Skeletal muscle satellite cell (primary cell): ENCODE data around the gene MYZAP.
A peak's percentile ranks its signal among the peaks of the same experiment; 100 is the strongest.

Experiments
- H3K27me3 ChIP-seq: 2 replicates; pipeline ENCODE4 v1.7.0; 2013; ENCODE audit warnings: low read length; ENCODE audit not compliant: control insufficient read depth, insufficient read depth
- H3K36me3 ChIP-seq: 2 replicates; pipeline ENCODE4 v1.7.0; 2013; ENCODE audit warnings: mild to moderate bottlenecking, control low read depth, low read length; ENCODE audit not compliant: insufficient read depth
- H3K4me1 ChIP-seq: 2 replicates; pipeline ENCODE4 v1.7.0; 2013; ENCODE audit warnings: low read length; ENCODE audit not compliant: control insufficient read depth, insufficient read depth
- H3K4me2 ChIP-seq: 2 replicates; pipeline ENCODE4 v1.7.0; 2013; ENCODE audit warnings: mild to moderate bottlenecking, low read length
- H3K4me3 ChIP-seq: 2 replicates; pipeline ENCODE4 v1.7.0; 2013; ENCODE audit warnings: low read length
- H3K9ac ChIP-seq: 2 replicates; pipeline ENCODE4 v1.7.0; 2013; ENCODE audit warnings: mild to moderate bottlenecking, low read depth, low read length, moderate library complexity
- H3K9me3 ChIP-seq: replicated peaks from 2 replicates; pipeline ENCODE4 v1.7.0; 2013; ENCODE audit warnings: mild to moderate bottlenecking, control low read depth, low read length

Gene MYZAP

DNA sequence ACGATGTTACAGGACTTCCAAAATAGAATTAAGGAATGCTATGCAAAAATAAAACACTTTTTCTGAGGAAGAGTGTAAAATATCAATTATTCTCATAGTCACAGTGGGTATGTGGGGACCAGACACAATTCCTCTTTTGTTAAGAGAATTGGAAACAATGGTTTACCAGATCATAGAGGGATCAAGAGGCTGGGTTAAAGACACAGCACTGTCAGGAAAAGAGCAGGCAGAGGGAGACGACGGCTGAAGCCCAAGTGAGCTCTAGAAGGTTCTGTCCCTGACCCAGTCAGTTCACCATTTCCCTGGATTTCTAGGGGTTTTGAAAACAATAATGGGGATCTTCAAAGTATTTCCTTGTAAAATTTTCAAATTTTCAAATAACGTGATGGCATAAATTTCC, 60.8 kb downstream of the MYZAP start:
- Histone ChIP-seq H3K27me3 (no peaks in the 10 kb centered on the region), H3K9me3 (no peaks in the 10 kb centered on the region), H3K4me1 (peaks cover 5% of the 10 kb centered on the region), H3K4me3 (no peak overlapping the region), H3K36me3 (no peaks in the 10 kb centered on the region), H3K4me2 (no peak overlapping the region), H3K9ac (no peak overlapping the region)

GRCh38 chr15:57654153-57654852, 62.6 kb downstream of the MYZAP start:
- H3K27me3 ChIP-seq = no peaks in the 10 kb centered on the region
- no peak overlapping the region for H3K9ac ChIP-seq
- no peaks in the 10 kb centered on the region for H3K36me3 ChIP-seq
- H3K9me3 ChIP-seq = no peaks in the 10 kb centered on the region
- H3K4me1 ChIP-seq = peaks cover 5% of the 10 kb centered on the region
- H3K4me2 ChIP-seq = peak overlapping the region; percentile 2
- no peak overlapping the region for H3K4me3 ChIP-seq

DNA sequence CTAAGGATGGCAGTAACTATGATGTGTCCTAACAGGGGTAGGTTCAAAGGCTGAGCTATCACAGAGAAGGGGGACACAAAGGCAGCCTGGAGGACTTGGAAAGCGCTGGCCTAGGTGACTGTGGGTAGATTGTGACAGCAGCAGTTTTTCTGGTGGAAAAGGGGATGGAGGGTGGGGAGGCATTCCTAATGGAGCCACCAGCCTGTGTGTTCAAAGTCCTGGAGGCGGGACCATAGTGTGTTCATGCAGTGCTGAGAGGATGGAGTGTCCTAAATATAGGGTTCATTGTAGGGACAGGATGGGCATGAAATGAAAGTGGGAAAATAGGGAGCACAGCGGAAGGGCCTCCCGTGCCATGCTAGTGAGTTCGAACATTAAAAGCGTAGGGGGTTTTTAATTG, 63.3 kb downstream of the MYZAP start:
- Histone ChIP-seq H3K4me3 (no peak overlapping the region), H3K4me1 (peaks cover 5% of the 10 kb centered on the region), H3K36me3 (no peaks in the 10 kb centered on the region), H3K9ac (no peak overlapping the region), H3K9me3 (no peaks in the 10 kb centered on the region), H3K27me3 (no peaks in the 10 kb centered on the region), H3K4me2 (no peak overlapping the region)

GRCh38 chr15:57655809-57656208, 64.1 kb downstream of the MYZAP start:
- no peak overlapping the region for H3K9ac ChIP-seq
- H3K4me2 ChIP-seq = no peak overlapping the region
- no peaks in the 10 kb centered on the region for H3K36me3 ChIP-seq
- H3K9me3 ChIP-seq = no peaks in the 10 kb centered on the region
- H3K27me3 ChIP-seq = no peaks in the 10 kb centered on the region
- no peak overlapping the region for H3K4me3 ChIP-seq
- H3K4me1 ChIP-seq = peaks cover 5% of the 10 kb centered on the region

- no peak overlapping the region for H3K9ac ChIP-seq
- no peaks in the 10 kb centered on the region for H3K36me3 ChIP-seq
- H3K4me1 ChIP-seq = peaks cover 5% of the 10 kb centered on the region
- no peaks in the 10 kb centered on the region for H3K9me3 ChIP-seq
- no peak overlapping the region for H3K4me2 ChIP-seq
- H3K27me3 ChIP-seq = peaks cover under 1% of the 10 kb centered on the region
- H3K4me3 ChIP-seq = no peak overlapping the region
Measured at GRCh38 chr15:57656434-57656833, 64.7 kb downstream of the MYZAP start.

DNA sequence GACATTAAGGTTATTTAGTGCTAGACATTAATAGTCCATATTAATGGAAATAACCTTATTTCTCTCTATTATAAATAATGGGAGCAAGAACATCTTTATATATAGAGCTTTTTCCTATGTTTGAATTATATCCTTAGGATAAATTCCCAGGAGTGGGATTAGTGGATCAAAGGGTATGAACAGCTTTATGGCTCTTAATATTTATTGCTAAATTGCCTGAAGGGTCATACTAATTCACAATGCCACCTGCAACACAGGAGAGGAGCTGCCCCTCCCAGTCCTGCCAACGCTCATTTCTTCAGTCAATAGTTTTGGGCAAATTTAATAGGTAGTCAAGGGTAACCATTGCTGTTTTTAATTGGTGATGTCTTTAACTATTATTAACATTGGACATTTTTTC, 65.9 kb downstream of the MYZAP start:
- Histone ChIP-seq H3K36me3 (no peaks in the 10 kb centered on the region), H3K4me2 (no peak overlapping the region), H3K4me3 (no peak overlapping the region), H3K9me3 (no peaks in the 10 kb centered on the region), H3K27me3 (peaks cover 7% of the 10 kb centered on the region), H3K4me1 (peaks cover 5% of the 10 kb centered on the region), H3K9ac (no peak overlapping the region)

DNA sequence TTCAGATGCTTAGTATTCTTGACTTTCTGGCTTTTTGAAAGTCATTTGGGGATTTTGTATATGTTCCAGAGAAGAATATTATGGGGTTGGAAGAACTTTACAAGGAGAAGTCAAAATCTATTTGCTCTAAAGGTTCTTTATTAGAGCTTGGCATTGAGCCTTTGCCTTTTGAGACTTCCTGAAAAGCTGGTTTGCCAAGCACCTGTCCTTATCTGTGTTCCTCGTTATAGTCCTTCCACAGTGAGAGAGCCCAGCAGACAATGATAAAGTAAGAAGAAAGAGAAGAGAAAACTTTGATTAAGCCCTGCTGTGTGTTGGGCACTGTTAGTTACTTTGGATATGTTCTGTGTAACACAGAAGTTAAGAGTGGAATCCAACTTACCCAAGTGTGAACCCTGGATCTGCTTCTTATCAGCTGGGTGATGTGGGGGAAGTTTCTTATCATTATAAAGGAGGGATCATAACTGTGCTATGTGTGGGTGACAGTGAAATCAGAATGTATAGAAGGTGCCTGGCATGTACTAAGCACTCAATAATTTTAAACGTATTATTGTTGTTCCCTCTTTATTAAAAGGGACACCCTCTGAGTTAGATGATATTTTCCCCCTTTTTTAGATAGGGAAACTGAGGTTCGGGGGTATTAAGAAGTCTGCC, 70.5 kb downstream of the MYZAP start:
- H3K36me3 ChIP-seq = no peaks in the 10 kb centered on the region
- H3K27me3 ChIP-seq = peaks cover 7% of the 10 kb centered on the region
- no peak overlapping the region for H3K9ac ChIP-seq
- no peaks in the 10 kb centered on the region for H3K9me3 ChIP-seq
- no peak overlapping the region for H3K4me2 ChIP-seq
- H3K4me1 ChIP-seq = peaks cover 4% of the 10 kb centered on the region
- H3K4me3 ChIP-seq = no peak overlapping the region

DNA sequence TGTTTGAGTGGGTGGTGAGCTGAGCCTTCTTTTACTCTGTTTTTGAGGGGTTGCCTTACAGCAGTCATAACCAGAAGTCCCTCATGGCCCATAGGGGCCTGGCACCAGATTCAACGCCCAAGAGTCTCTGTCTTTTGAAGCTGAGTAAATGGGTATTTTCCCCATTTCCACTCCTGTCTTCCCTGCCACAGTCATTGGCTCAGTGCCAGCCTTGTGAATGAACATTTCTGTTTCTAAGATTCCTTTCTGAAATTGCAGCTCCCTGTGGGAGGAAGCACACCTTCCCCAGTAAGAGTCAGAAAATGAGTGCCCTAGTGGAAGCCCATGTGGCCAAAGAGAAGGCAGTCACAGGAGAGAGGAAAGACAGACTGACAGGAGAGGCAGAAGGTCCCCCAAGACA, 71.1 kb downstream of the MYZAP start:
- no peak overlapping the region for H3K4me3 ChIP-seq
- H3K9me3 ChIP-seq = no peaks in the 10 kb centered on the region
- peaks cover 10% of the 10 kb centered on the region for H3K4me1 ChIP-seq
- peaks cover 7% of the 10 kb centered on the region for H3K27me3 ChIP-seq
- H3K36me3 ChIP-seq = no peaks in the 10 kb centered on the region
- no peak overlapping the region for H3K9ac ChIP-seq
- no peak overlapping the region for H3K4me2 ChIP-seq

- Histone ChIP-seq H3K9ac (no peak overlapping the region), H3K4me1 (peaks cover 12% of the 10 kb centered on the region), H3K4me3 (no peak overlapping the region), H3K4me2 (no peak overlapping the region), H3K36me3 (no peaks in the 10 kb centered on the region), H3K27me3 (peaks cover 7% of the 10 kb centered on the region), H3K9me3 (no peaks in the 10 kb centered on the region)
Measured at GRCh38 chr15:57663262-57663661, 71.6 kb downstream of the MYZAP start.

DNA sequence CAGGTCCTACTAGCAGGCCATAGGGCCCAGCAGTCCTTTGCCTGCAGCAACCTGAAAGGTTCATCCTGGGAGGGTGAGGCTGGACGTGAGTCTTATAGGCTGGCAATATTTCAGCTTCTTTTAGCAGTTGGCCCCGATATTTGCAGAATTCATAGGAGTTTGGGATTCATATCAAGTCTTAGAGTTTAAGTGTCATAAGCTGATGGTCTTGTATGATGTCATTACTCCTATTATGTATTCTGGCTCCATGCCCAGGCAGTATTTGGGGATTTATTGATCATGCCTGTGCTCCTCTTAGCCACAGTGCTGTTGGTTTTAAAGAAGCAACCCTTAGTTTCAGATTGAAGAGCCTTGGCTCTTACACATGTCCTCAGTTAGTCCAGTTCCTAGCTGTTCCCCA, 73.5 kb downstream of the MYZAP start:
- Histone ChIP-seq H3K4me3 (no peak overlapping the region), H3K27me3 (peaks cover 7% of the 10 kb centered on the region), H3K36me3 (no peaks in the 10 kb centered on the region), H3K9me3 (no peaks in the 10 kb centered on the region), H3K4me2 (no peak overlapping the region), H3K4me1 (peaks cover 12% of the 10 kb centered on the region), H3K9ac (no peak overlapping the region)

GRCh38 chr15:57665939-57666338, 74.2 kb downstream of the MYZAP start:
- H3K9ac ChIP-seq = no peak overlapping the region
- H3K4me3 ChIP-seq = no peak overlapping the region
- no peaks in the 10 kb centered on the region for H3K9me3 ChIP-seq
- peaks cover 7% of the 10 kb centered on the region for H3K27me3 ChIP-seq
- no peak overlapping the region for H3K4me2 ChIP-seq
- H3K36me3 ChIP-seq = no peaks in the 10 kb centered on the region
- H3K4me1 ChIP-seq = peaks cover 12% of the 10 kb centered on the region
